GM08714 (cell line): ENCODE data around the gene ALLC.
"Not testable (repeated sequence)": the region's sequence is repeated elsewhere in the genome, so short reads cannot be mapped to it uniquely, and the experiment has no call there.

Experiments
- H3K4me3 ChIP-seq: fragments of 200-500 bp; sonication (Bioruptor generic); 2 replicates; pipeline ENCODE4 v1.5.1; 2014; ENCODE audit warnings: mild to moderate bottlenecking, low read length, inconsistent platforms
- ZNF274 ChIP-seq: IDR thresholded peaks from 2 replicates; pipeline ENCODE4 v1.6.1; 2012; ENCODE audit warnings: mild to moderate bottlenecking, low read depth, low read length

The ALLC gene

DNA sequence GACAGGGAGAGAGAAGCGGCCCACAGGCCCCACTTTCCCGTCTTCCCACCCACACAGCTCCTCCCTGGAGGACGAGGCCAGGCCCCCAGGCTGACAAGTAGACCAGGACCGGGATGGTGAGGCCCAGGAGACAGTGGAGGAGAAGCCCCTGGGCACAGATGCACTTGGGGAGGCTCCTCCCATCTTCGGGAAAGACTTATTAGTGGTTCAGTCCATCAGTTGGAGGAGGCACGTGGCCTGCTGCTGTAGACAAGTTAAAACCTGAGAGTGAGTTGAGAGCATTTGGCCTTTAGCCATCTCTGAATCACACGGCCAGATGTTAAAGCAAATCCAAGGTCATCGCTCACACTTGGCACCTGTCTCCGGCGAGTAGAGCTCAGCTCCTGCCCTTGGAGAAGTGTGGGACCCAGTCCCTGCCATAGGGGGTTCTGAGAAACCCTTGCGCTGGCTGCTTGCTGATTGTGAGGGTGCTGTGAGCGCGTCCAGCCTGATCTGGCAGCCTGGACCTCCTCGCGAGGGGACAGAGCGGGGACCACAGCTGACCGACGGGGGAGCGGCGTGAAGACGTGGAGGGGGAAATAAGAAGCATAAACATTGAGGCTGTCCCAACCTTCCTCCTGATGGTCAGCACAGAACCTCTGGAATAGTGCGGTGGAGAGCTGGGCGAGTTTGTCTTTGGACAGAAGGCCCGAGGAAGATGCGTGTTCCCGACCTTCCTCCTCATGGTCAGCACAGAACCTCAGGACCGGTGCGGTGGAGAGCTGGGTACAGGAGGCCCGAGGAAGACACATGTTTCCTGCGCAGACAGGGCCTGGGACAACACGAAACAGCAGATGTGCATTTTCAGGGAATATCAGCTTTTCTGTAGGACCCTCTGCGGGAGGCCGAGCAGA lies 24.7 kb upstream of the ALLC start:
- TF ChIP-seq ZNF274 = no peak
- H3K4me3 ChIP-seq = no peak overlapping the region

DNA sequence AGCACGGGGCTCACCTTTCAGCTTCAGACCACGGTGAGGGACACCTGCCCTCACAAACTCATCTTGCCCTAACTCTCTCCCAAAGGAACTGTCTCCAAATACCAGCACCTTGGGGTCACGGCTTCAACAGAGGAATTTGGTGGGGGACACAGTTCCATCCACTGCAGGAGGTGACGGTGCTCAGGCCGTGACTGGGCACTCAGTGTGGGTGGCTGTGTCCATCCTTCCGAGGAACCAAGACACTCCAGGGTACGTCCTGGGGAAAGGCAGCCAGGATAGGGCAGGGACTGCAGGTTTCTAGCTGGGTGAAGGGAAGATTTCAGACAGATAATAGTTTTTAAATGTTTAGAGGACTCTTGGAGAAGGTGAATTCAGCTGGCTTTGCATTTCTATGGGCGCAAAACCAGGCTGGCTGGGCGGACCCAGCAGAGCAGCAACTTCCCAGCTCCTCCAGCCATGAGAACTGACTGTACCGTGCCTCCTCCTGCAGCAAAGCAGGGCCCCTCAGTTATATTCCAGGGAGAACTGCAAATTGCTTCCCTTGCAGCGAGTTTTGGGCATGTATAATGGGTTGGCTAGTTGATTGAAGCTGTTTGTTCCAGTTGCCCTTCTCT lies 23.9 kb upstream of the ALLC start:
- H3K4me3 ChIP-seq = no peak overlapping the region
- no peak for TF ChIP-seq ZNF274

GRCh38 chr2:3634596-3635121 lies 23.3 kb upstream of the ALLC start:
- H3K4me3 ChIP-seq = no peak overlapping the region
- TF ChIP-seq ZNF274 = no peak

- H3K4me3 ChIP-seq = no peak overlapping the region
- TF ChIP-seq ZNF274 = no peak
Measured at GRCh38 chr2:3635171-3635974, 22.6 kb upstream of the ALLC start.

DNA sequence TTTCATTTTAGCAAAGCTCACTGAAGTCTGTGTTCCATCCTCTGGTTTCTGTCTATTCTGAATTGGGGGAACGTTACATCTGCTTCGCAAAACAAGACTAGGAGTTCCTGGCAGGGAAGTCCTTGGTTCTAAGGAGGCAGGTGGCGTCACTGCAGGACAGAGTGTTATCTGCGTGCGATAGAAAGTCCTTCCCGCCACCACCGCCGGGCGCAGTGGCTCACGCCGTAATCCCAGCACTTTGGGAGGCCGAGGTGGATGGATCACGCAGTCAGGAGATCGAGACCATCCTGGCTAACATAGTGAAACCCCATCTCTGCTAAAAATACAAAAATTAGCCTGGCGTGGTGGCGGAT lies 22.0 kb upstream of the ALLC start:
- H3K4me3 ChIP-seq = not testable (repeated sequence)

DNA sequence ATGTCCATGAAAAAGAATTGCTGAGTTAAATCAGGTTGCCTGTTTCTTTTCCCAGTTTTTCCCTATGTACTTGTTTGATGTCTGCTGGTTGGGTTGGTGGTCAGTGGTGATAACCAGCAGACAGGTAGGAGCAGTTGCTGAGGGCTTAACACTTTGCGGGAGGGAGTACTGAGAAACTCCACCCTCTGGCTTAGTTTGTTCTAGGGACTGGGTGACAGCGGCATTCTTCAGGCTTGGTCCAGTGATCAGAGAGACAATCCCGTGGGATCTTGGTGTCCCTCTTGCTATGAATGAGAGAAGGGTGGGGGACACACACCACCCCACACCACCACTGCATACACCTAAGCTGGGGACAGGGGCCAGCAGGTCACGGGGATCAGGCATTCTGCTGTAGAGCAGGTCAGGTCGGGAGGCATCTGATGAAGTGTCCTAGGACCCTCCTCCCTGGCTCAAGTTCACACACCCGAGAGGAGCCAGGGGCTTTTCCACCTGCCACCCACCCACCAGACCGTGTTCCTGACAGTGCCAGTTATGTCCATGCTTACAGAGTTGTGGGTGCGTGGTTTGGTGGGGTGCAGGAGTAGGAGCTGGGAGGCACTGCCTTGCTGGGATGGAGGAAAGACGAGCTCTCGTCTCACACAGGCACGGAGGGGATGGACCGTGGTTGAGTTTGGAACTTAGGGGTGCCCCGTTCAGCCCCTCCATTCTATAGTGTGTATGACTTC lies 21.3 kb upstream of the ALLC start:
- TF ChIP-seq ZNF274 = no peak
- no peak overlapping the region for H3K4me3 ChIP-seq

DNA sequence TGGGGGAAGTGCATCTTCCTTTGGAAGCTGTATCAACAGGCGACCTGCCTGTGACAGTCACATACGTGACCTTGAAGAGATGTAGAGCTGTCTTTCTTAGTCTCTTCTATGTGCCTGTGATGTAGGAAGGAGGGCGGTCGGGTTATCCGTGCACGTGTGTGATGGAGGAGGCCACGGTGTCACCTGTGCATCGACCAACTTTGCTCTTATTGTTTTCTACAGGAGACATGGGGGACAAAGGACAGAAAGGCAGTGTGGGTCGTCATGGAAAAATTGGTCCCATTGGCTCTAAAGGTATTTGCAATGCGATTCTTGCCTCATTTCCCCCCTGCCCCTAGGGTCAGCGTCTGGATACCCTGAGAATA lies 20.7 kb upstream of the ALLC start:
- H3K4me3 ChIP-seq = no peak overlapping the region
- no peak for TF ChIP-seq ZNF274

DNA sequence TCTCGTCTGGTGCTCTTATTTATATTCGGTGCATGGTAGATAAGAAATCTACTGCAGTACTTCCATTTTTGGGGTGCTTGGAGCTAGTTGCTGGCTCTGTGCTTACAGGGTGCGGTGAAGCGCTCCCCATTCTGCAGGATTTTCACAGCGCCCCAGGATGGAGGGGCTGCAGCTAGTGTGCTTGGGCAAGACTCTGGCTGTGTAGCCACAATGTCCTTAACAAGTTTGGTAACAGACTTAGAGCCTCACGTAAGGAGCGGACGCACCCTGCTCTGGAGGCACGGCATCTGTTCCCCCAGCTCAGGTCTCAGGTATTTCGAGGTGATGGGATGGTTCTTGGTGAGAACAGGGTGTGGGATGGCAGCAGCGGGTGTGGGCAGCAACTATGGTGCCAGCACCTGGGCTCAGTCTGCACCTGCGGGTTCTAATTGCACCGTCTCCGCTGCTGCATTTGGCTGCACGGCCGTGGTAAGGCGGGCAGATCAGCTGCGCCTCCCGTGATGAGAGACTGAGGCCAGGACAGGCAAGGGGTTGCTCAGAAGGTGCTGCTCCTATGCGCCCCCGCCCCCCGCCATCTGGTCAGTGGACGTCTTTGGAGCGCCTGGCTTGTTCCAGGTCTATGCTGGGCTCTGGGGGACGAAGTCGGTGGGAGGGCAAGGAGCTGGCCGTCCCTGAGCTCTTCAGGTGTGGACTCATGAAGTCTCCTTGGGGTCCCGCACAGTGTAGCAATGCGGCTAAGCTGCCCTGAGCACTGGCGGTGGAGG lies 20.1 kb upstream of the ALLC start:
- H3K4me3 ChIP-seq = no peak overlapping the region
- TF ChIP-seq ZNF274 = no peak

DNA sequence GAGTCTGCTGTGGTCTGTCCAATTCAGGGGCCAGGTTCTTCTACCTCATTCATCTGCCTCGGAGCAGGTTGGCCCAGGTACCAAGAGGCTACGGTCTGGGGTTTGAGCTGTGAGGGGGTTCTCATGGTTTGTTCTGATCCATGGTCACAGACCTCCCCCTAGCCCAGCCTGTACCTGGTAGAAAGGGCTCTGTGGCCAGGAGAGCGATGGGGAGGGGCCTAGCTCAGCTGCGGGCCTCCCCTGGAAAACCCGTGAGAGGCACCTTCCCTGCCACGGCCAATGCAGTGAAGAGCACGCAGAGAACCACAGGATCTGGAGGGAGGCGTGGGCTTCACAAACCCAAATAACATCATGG lies 19.6 kb upstream of the ALLC start:
- no peak for TF ChIP-seq ZNF274
- no peak overlapping the region for H3K4me3 ChIP-seq

- no peak overlapping the region for H3K4me3 ChIP-seq
- no peak for TF ChIP-seq ZNF274
Measured at GRCh38 chr2:3639015-3639630, 18.9 kb upstream of the ALLC start.

DNA sequence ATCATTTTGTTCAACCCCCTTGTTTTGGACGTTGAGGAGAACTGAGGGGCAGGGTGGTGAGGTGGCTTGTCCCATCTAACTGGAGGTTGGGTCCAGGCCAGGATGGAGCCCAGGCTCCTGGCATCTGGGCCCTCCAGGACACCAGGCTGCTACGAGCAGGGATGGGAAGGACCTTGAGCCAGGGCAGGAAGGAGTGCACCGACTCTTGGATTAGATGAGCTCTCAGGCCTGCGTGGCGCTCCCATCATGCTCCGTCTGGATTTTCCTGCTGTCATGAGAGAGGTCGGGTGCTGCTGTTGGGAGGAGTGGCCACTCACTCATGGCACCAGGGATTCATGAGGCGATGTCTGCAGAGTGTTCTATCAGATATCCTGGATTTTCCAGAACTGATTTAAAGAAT lies 18.3 kb upstream of the ALLC start:
- no peak for TF ChIP-seq ZNF274
- H3K4me3 ChIP-seq = no peak overlapping the region

DNA sequence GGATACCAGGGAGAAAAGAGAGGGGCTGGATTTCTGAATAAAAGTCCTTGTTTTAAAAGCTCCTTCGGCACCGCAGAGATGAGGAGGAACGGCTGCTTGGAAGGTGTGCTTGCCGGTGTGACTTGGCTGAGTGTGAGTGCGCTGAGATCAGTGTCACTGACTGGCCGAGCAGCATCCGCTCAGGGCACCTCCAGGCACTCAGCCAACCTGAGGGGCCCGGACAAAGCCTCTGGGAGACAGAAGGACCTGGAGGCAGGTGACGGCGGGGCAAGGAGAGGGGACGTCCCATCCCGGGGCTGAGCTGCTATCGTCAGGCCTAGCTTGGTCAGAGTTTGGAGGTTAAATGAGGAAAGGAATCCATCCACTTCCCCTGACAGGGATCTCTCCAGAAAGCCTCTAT lies 16.8 kb upstream of the ALLC start:
- H3K4me3 ChIP-seq = no peak overlapping the region
- TF ChIP-seq ZNF274 = no peak

DNA sequence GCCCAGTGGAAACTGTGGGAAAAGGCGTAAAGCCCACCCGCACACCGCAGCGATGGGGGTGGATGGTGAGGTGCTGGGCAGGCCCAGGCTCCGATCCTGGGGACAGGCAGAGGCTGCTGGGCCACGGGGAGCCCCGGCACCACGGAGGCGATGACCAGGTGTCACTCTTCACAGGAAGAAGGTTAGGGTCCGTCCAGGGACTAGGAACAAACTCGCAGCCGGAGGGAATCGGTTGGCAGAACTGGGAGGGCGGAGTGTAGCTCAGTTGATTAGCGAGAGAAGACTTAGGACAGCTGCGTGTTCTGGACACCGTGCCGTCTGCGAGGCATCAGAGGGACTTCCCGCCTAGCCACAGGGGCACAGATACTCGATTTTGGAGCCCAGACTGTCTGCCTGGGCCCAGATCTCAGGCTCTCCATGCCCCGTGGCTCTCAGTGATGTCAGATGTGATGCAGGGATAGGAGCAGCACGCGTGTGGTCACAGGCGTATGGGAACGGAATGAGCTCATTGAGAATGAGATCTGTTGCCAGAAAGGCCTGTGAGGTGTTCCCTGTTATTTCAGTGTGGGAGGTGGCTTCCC lies 16.1 kb upstream of the ALLC start:
- H3K4me3 ChIP-seq = no peak overlapping the region
- no peak for TF ChIP-seq ZNF274
